ENCODE data around the gene RASEF. TPM values are rescaled to one million over a fixed set of nuclear protein-coding genes. Genes with fewer than 3 reads are reported as not detected.
"Not testable (repeated sequence)": the region's sequence is repeated elsewhere in the genome, so short reads cannot be mapped to it uniquely, and the experiment has no call there.

The RASEF gene
- total RNA-seq, 1 experiment from 2014 or later: 12.3 TPM

- intact Hi-C loops (cut with micrococcal nuclease): no loop called here
- Histone ChIP-seq H3K9me2 (replicated peaks; ENCODE audit: low read length) (no peaks in the 10 kb centered on the region), H3K27me3 (ENCODE audit: low read length) (no peaks in the 10 kb centered on the region), H3K79me2 (ENCODE audit: low read length) (no peaks in the 10 kb centered on the region), H3K36me3 (ENCODE audit: low read depth, low read length) (no peaks in the 10 kb centered on the region), H2AFZ (ENCODE audit: low read length) (no peak overlapping the region), H3K9me3 (ENCODE audit: low read length) (no peaks in the 10 kb centered on the region), H3K4me2 (ENCODE audit: low read length) (no peak overlapping the region), H4K20me1 (ENCODE audit: low read length) (no peaks in the 10 kb centered on the region), H3K27ac (ENCODE audit: low read length) (no peak overlapping the region), H3K4me3 (ENCODE audit: low read length) (no peak overlapping the region), H3K9ac (ENCODE audit: low read length) (no peak overlapping the region), H3F3A (ENCODE audit: low read length, unreplicated experiment) (no peaks in the 10 kb centered on the region), H3K4me1 (ENCODE audit: insufficient read depth, low read length) (no peaks in the 10 kb centered on the region)
- DNase-seq (no peak), ATAC-seq (no peak)
- ChIA-PET POLR2A (ENCODE audit: unreplicated experiment) (no interaction called here), CTCF (no interaction called here)
- no TSS peak for BruUV-seq (replicated peaks)
- no peak for TF ChIP-seq EZH2phosphoT487 (IDR thresholded peaks at IDR 0.05; ENCODE audit: borderline replicate concordance, low read length)
Measured at GRCh38 chr9:83106263-83106662, 43.3 kb upstream of the RASEF start.

GRCh38 chr9:83097633-83098032 is 34.7 kb upstream of the RASEF start:
- H3K36me3 ChIP-seq (ENCODE audit: low read depth, low read length): no peaks in the 10 kb centered on the region
- H3F3A ChIP-seq (ENCODE audit: low read length, unreplicated experiment): no peaks in the 10 kb centered on the region
- no peaks in the 10 kb centered on the region for H4K20me1 ChIP-seq (ENCODE audit: low read length)
- DNase-seq (no peak), ATAC-seq (no peak)
- no peak overlapping the region for H2AFZ ChIP-seq (ENCODE audit: low read length)
- intact Hi-C loops (cut with micrococcal nuclease): no loop called here
- no peaks in the 10 kb centered on the region for H3K27me3 ChIP-seq (ENCODE audit: low read length)
- ChIA-PET POLR2A (ENCODE audit: unreplicated experiment) (no interaction called here), CTCF (no interaction called here)
- no peaks in the 10 kb centered on the region for H3K4me1 ChIP-seq (ENCODE audit: insufficient read depth, low read length)
- H3K4me3 ChIP-seq (ENCODE audit: low read length): no peak overlapping the region
- no TSS peak for BruUV-seq (replicated peaks)
- H3K9me3 ChIP-seq (ENCODE audit: low read length): no peaks in the 10 kb centered on the region
- H3K4me2 ChIP-seq (ENCODE audit: low read length): no peak overlapping the region
- no peaks in the 10 kb centered on the region for H3K9me2 ChIP-seq (replicated peaks; ENCODE audit: low read length)
- no peak overlapping the region for H3K27ac ChIP-seq (ENCODE audit: low read length)
- no peak overlapping the region for H3K9ac ChIP-seq (ENCODE audit: low read length)
- TF ChIP-seq CTCF (conservative IDR thresholded peaks at IDR 0.05; ENCODE audit: low read depth, low read length) (no peak), EZH2phosphoT487 (IDR thresholded peaks at IDR 0.05; ENCODE audit: borderline replicate concordance, low read length) (no peak), EZH2 (IDR thresholded peaks at IDR 0.05; ENCODE audit: low read length, unreplicated experiment) (no peak)
- H3K79me2 ChIP-seq (ENCODE audit: low read length): no peaks in the 10 kb centered on the region

- H2AFZ ChIP-seq (ENCODE audit: low read length); intact Hi-C loops (cut with micrococcal nuclease); POLR2A ChIA-PET (ENCODE audit: unreplicated experiment); CTCF ChIA-PET; H3K4me3 ChIP-seq (ENCODE audit: low read length); H3K4me1 ChIP-seq (ENCODE audit: insufficient read depth, low read length); H3K9me3 ChIP-seq (ENCODE audit: low read length); H3K9me2 ChIP-seq (replicated peaks; ENCODE audit: low read length); DNase-seq; H3K27me3 ChIP-seq (ENCODE audit: low read length); H3K9ac ChIP-seq (ENCODE audit: low read length); H4K20me1 ChIP-seq (ENCODE audit: low read length); H3K79me2 ChIP-seq (ENCODE audit: low read length); H3K4me2 ChIP-seq (ENCODE audit: low read length); ATAC-seq; H3F3A ChIP-seq (ENCODE audit: low read length, unreplicated experiment); BruUV-seq (replicated peaks); H3K36me3 ChIP-seq (ENCODE audit: low read depth, low read length); H3K27ac ChIP-seq (ENCODE audit: low read length): not testable (repeated sequence)
Measured at GRCh38 chr9:83093311-83093710, 30.4 kb upstream of the RASEF start.

- no peaks in the 10 kb centered on the region for H3K79me2 ChIP-seq (ENCODE audit: low read length)
- CTCF ChIA-PET: no interaction called here
- intact Hi-C loops (cut with micrococcal nuclease): no loop called here
- no peaks in the 10 kb centered on the region for H3F3A ChIP-seq (ENCODE audit: low read length, unreplicated experiment)
- TF ChIP-seq EZH2phosphoT487 (IDR thresholded peaks at IDR 0.05; ENCODE audit: borderline replicate concordance, low read length) (no peak), CTCF (conservative IDR thresholded peaks at IDR 0.05; ENCODE audit: low read depth, low read length) (no peak), EZH2 (IDR thresholded peaks at IDR 0.05; ENCODE audit: low read length, unreplicated experiment) (no peak)
- no peak overlapping the region for H3K4me3 ChIP-seq (ENCODE audit: low read length)
- DNase-seq: no peak
- H3K4me2 ChIP-seq (ENCODE audit: low read length): no peak overlapping the region
- no peaks in the 10 kb centered on the region for H3K4me1 ChIP-seq (ENCODE audit: insufficient read depth, low read length)
- H3K9me3 ChIP-seq (ENCODE audit: low read length): no peaks in the 10 kb centered on the region
- no peaks in the 10 kb centered on the region for H4K20me1 ChIP-seq (ENCODE audit: low read length)
- H3K9ac ChIP-seq (ENCODE audit: low read length): no peak overlapping the region
- H3K36me3 ChIP-seq (ENCODE audit: low read depth, low read length): no peaks in the 10 kb centered on the region
- no peak overlapping the region for H2AFZ ChIP-seq (ENCODE audit: low read length)
- ATAC-seq: no peak
- no peak overlapping the region for H3K27ac ChIP-seq (ENCODE audit: low read length)
- BruUV-seq (replicated peaks): no TSS peak
- POLR2A ChIA-PET (ENCODE audit: unreplicated experiment): no interaction called here
- no peaks in the 10 kb centered on the region for H3K9me2 ChIP-seq (replicated peaks; ENCODE audit: low read length)
- no peaks in the 10 kb centered on the region for H3K27me3 ChIP-seq (ENCODE audit: low read length)
Measured at GRCh38 chr9:83081846-83082245, 18.9 kb upstream of the RASEF start.
